KMS-11 (cell line): ENCODE data around the gene HOXB2.

ENCODE experiments used
- H2AFZ ChIP-seq: fragments of 200-600 bp; sonication (generic); 2 replicates; pipeline ENCODE4 v1.6.1; 2016; ENCODE audit warnings: antibody characterized with exemption, mixed run types, low read depth
- H3K27ac ChIP-seq: fragments of 200-600 bp; sonication (generic); 2 replicates; pipeline ENCODE4 v1.6.1; 2016; ENCODE audit warnings: mild to moderate bottlenecking, mixed run types
- H3K27me3 ChIP-seq: fragments of 200-600 bp; sonication (generic); 2 replicates; pipeline ENCODE4 v1.6.1; 2017; ENCODE audit warnings: mild to moderate bottlenecking, low read depth, mixed run types, moderate library complexity; ENCODE audit not compliant: insufficient read depth
- H3K36me3 ChIP-seq: fragments of 200-600 bp; sonication (generic); 2 replicates; pipeline ENCODE4 v1.6.1; 2017; ENCODE audit warnings: mild to moderate bottlenecking, mixed run types; ENCODE audit not compliant: insufficient read depth
- H3K4me1 ChIP-seq: fragments of 200-600 bp; sonication (generic); 2 replicates; pipeline ENCODE4 v1.6.1; 2016; ENCODE audit warnings: mild to moderate bottlenecking, low read depth, mixed run types; ENCODE audit not compliant: poor library complexity, severe bottlenecking
- H3K4me2 ChIP-seq: fragments of 200-600 bp; sonication (generic); 2 replicates; pipeline ENCODE4 v1.7.0; 2016; ENCODE audit warnings: mild to moderate bottlenecking, mixed run types
- H3K4me3 ChIP-seq: fragments of 200-600 bp; sonication (generic); IDR thresholded peaks from 2 replicates; pipeline ENCODE4 v1.6.1; 2017; ENCODE audit warnings: low read depth, low read length, mixed read lengths; ENCODE audit not compliant: insufficient read depth
- H3K79me2 ChIP-seq: fragments of 200-600 bp; sonication (generic); 2 replicates; pipeline ENCODE4 v1.6.1; 2016; ENCODE audit warnings: low read depth, mixed run types; ENCODE audit not compliant: insufficient read depth
- H3K9ac ChIP-seq: fragments of 200-600 bp; sonication (generic); 2 replicates; pipeline ENCODE4 v1.6.1; 2016; ENCODE audit warnings: mild to moderate bottlenecking, mixed run types
- H4K20me1 ChIP-seq: fragments of 200-600 bp; sonication (generic); 2 replicates; pipeline ENCODE4 v1.6.1; 2016; ENCODE audit warnings: mild to moderate bottlenecking, mixed run types; ENCODE audit not compliant: insufficient read depth
- TF ChIP-seq, protein P1 (sequence below): fragments of 200-600 bp; sonication (generic); conservative IDR thresholded peaks from 2 replicates; pipeline ENCODE4 v1.6.1; 2017; ENCODE audit warnings: low read depth, mild to moderate bottlenecking, antibody characterized with exemption, low read length, moderate library complexity, mixed read lengths

Gene HOXB2

DNA sequence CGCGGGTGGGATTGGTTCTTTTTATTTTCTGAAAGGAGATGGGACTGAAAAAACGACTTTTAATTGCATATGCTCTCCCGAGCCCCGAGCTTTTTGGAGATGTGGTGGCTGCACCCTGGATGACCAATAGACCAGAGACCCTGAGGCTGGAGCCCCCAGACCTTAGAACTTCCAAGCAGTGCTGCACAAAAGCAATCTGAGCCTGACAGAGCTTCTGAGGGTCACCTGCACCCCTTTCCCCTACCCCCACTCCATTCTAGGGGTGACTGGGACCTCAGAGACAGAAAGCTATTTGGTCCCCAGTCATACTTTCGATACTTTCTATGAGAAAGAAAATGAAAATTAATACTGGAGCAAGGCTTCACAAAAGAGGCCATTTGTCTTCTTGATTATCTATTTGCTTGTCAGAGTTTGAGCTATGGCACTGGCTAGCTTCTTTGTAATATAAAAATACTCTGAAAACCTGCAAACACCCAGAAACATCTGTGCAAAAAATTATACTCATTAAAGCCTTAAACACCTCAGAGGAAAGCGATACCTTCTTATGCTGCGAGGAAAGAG, 29.7 kb upstream of the HOXB2 start:
- no peak overlapping the region for H3K4me3 ChIP-seq
- H3K4me1 ChIP-seq = peaks cover 6% of the 10 kb centered on the region
- H3K4me2 ChIP-seq = no peak overlapping the region
- H3K27ac ChIP-seq = no peak overlapping the region
- no peaks in the 10 kb centered on the region; the same call in 1 of the 2 replicates for H3K27me3 ChIP-seq
- H3K79me2 ChIP-seq = no peaks in the 10 kb centered on the region
- no peak overlapping the region for H3K9ac ChIP-seq
- TF ChIP-seq, protein P1, sequence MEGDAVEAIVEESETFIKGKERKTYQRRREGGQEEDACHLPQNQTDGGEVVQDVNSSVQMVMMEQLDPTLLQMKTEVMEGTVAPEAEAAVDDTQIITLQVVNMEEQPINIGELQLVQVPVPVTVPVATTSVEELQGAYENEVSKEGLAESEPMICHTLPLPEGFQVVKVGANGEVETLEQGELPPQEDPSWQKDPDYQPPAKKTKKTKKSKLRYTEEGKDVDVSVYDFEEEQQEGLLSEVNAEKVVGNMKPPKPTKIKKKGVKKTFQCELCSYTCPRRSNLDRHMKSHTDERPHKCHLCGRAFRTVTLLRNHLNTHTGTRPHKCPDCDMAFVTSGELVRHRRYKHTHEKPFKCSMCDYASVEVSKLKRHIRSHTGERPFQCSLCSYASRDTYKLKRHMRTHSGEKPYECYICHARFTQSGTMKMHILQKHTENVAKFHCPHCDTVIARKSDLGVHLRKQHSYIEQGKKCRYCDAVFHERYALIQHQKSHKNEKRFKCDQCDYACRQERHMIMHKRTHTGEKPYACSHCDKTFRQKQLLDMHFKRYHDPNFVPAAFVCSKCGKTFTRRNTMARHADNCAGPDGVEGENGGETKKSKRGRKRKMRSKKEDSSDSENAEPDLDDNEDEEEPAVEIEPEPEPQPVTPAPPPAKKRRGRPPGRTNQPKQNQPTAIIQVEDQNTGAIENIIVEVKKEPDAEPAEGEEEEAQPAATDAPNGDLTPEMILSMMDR = no peak
- H3K36me3 ChIP-seq = no peaks in the 10 kb centered on the region
- H2AFZ ChIP-seq = no peak overlapping the region
- H4K20me1 ChIP-seq = no peaks in the 10 kb centered on the region

DNA sequence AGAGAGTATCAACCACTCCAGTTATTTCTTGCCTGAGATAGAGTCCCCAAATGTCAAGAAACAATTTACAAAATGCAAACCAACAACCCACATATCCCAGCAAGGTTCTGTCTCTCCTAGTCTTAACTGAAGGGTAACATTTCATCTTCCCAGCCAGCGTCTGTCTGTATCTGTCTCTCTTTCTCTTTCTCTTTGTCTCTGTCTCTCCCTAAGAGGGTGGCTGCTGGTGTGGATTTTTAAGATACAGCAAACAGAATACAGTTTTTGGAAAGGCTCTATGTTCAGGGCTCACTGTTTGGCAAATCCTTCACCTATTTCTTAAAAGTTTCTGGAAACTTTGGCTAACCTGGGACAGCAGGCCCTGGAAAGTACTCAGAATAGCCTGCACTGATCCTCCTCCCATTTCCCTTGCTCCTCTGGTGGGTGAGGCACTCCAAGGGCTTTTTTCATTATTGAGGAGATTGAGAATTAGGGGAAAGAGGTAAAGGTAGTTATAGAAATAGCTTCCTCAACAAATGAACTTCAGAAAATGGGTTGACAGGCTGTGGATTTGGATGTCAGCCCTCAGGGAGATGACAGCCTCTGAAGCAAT, 27.0 kb upstream of the HOXB2 start:
- Histone ChIP-seq H4K20me1 (no peaks in the 10 kb centered on the region), H3K4me1 (peaks cover 6% of the 10 kb centered on the region), H3K36me3 (no peaks in the 10 kb centered on the region), H2AFZ (no peak overlapping the region), H3K27ac (no peak overlapping the region), H3K79me2 (no peaks in the 10 kb centered on the region), H3K4me3 (no peak overlapping the region), H3K4me2 (no peak overlapping the region), H3K27me3 (no peaks in the 10 kb centered on the region), H3K9ac (no peak overlapping the region)
- TF ChIP-seq, protein P1 = no peak

DNA sequence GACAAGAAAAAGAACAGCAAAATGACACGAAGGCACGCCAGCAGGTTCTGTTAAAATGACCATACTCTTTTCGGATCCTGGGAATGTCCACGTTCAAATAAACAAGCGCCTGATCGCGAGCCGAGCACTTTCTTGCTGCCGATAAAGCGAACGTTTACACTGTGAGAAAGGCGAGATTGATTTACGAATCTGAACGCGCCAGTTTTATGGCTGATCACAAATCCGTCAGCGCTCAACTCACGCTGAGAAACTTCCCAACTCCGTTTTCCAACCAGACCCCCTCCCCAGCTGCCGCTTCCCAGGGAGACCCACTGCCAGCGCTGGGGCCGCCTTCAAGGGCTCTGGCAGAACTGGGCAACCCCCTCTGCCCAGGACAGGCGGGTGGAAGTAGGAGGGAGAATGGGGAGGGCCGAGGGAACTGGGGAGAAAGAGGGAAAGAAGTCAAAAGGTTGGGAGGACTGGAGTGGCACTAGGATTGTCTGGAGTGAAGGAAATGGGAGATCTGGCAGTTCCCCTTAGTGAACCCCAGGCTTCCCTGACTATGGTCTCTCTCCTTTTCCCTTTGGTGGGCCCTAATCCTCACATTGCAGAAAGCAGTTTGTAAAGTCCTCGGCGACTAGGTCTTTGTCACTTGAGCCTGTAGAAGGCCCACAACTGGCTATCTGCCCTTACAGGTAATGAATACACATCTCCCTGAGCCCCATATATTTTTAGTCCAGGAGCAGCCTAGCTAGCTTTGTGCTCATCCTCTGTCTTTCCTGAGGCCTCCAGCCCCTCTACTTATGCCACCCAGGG, 26.3 kb upstream of the HOXB2 start:
- no peak overlapping the region for H3K9ac ChIP-seq
- H3K79me2 ChIP-seq = no peaks in the 10 kb centered on the region
- H4K20me1 ChIP-seq = no peaks in the 10 kb centered on the region
- H3K4me3 ChIP-seq = no peak overlapping the region
- H3K36me3 ChIP-seq = no peaks in the 10 kb centered on the region
- no peak overlapping the region for H3K27ac ChIP-seq
- no peaks in the 10 kb centered on the region for H3K27me3 ChIP-seq
- no peak overlapping the region for H3K4me2 ChIP-seq
- peaks cover 6% of the 10 kb centered on the region for H3K4me1 ChIP-seq
- no peak overlapping the region for H2AFZ ChIP-seq
- TF ChIP-seq, protein P1 = no peak

DNA sequence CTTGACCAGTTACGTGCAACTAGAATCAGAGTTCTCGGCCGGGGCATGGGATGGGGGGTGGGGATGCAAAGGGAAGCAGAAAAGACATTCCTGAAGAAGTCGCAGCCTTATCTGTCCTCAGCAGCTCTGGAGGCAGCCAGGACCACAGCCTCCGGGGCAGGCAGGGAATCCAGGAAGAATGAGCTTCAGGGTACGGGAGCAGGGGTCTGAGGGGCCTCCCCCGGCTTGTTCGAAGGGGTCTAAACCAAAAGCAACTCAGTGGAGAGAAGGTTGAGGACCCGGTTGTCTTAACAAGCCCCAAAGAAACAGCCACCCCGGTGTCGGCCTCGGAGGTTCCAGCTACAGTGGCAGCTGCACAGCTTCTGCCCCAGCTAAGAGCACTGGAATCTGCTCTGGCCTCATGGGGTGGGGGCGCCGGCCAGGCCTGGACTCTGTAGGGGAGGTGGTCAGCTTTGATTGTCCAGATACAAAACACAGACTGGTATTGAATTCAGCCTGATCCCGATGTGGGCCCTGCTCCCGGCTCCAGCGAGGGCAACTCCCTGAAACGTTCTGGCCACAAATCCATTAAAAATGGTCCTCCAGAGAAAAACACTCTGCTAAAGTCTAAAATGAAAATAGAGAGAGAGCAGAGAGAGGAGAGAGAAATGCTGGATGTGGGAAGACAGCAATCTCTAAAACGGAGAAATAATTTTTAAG, 25.6 kb upstream of the HOXB2 start:
- Histone ChIP-seq H4K20me1 (no peaks in the 10 kb centered on the region), H2AFZ (no peak overlapping the region)

More for the DNA sequence above, 25.6 kb upstream of the HOXB2 start:
- Histone ChIP-seq H3K27ac (no peak overlapping the region), H3K79me2 (no peaks in the 10 kb centered on the region), H3K27me3 (no peaks in the 10 kb centered on the region), H3K36me3 (no peaks in the 10 kb centered on the region), H3K4me2 (no peak overlapping the region), H3K4me3 (no peak overlapping the region), H3K9ac (no peak overlapping the region), H3K4me1 (no peaks in the 10 kb centered on the region)
- TF ChIP-seq, protein P1 = no peak
